SIG-M5 (cell line): ENCODE measurements around the gene CES3.

Experiments used
- DNase-seq: peaks from one replicate; lab custom pipeline; 2025; lab: John Stamatoyannopoulos, UW

Gene CES3

GRCh38 chr16:66961065-66961744, at the start of gene CES3:
Gene CES3, plus strand, starts transcription at chr16:66961266. Its CDS starts 42 bp downstream, at chr16:66961308.
- DNase-seq, result no peak

GRCh38 chr16:66911801-66912200, 49.3 kb upstream of the CES3 start:
- DNase-seq, result no peak

- no peak for DNase-seq
Measured at GRCh38 chr16:66913081-66913480, 48.0 kb upstream of the CES3 start.

GRCh38 chr16:66913711-66914110, 47.4 kb upstream of the CES3 start:
- DNase-seq, result no peak

- no peak for DNase-seq
Measured at GRCh38 chr16:66914541-66914940, 46.5 kb upstream of the CES3 start.

- no peak for DNase-seq
Measured at GRCh38 chr16:66915041-66915440, 46.0 kb upstream of the CES3 start.

GRCh38 chr16:66916518-66916917, 44.5 kb upstream of the CES3 start:
- no peak for DNase-seq

GRCh38 chr16:66917741-66918140, 43.3 kb upstream of the CES3 start:
- no peak for DNase-seq

- no peak for DNase-seq
Measured at GRCh38 chr16:66918355-66918754, 42.7 kb upstream of the CES3 start.

- no peak for DNase-seq
Measured at GRCh38 chr16:66918803-66919568, 42.1 kb upstream of the CES3 start, which contains the start of gene CDH16. Gene CDH16, minus strand, starts transcription at chr16:66918885. Its CDS starts 820 bp downstream, at chr16:66918065.

- no peak for DNase-seq
Measured at GRCh38 chr16:66919569-66920298, 41.3 kb upstream of the CES3 start.

GRCh38 chr16:66920299-66920590, 40.8 kb upstream of the CES3 start:
- no peak for DNase-seq

GRCh38 chr16:66920924-66921680, 40.0 kb upstream of the CES3 start:
- DNase-seq, result no peak

GRCh38 chr16:66921729-66922450, 39.2 kb upstream of the CES3 start:
- DNase-seq, result no peak

- DNase-seq, result no peak
Measured at GRCh38 chr16:66923247-66923731, 37.8 kb upstream of the CES3 start.

- DNase-seq, result no peak
Measured at GRCh38 chr16:66923866-66924265, 37.2 kb upstream of the CES3 start.

GRCh38 chr16:66924527-66925321, 36.3 kb upstream of the CES3 start:
- DNase-seq, result no peak

- no peak for DNase-seq
Measured at GRCh38 chr16:66925322-66925840, 35.7 kb upstream of the CES3 start, which contains the start of gene RRAD. Gene RRAD, minus strand, starts transcription at chr16:66925535. Its CDS starts 356 bp downstream, at chr16:66925179.

- DNase-seq, result no peak
Measured at GRCh38 chr16:66926171-66926947, 34.7 kb upstream of the CES3 start.
